OCI-LY3 (cell line): ENCODE data around the gene GALNT18.

Experiments
- H2AFZ ChIP-seq: fragments of 200-600, 300-600 bp; shearing (Covaris generic); 2 replicates; pipeline ENCODE4 v1.6.0; 2014; ENCODE audit warnings: antibody characterized with exemption, low read depth, low read length
- H3K27ac ChIP-seq: fragments of 200-600, 300-600 bp; sonication (generic); 2 replicates; pipeline ENCODE4 v1.5.1; 2014; ENCODE audit warnings: mild to moderate bottlenecking, low read length, moderate library complexity, mixed read lengths
- H3K27me3 ChIP-seq: fragments of 200-600, 300-600 bp; sonication (generic); 2 replicates; pipeline ENCODE4 v1.6.1; 2014; ENCODE audit warnings: low read depth, low read length, mixed read lengths
- H3K36me3 ChIP-seq: fragments of 200-600, 300-600 bp; sonication (generic); replicated peaks from 2 replicates; pipeline ENCODE3; 2014; ENCODE audit warnings: low read depth, low read length, mixed read lengths
- H3K4me1 ChIP-seq: fragments of 300-600, 200-600 bp; sonication (generic); 2 replicates; pipeline ENCODE4 v1.6.1; 2014; ENCODE audit warnings: low read length, mixed read lengths
- H3K4me2 ChIP-seq: fragments of 200-600, 300-600 bp; sonication (generic); 2 replicates; pipeline ENCODE4 v1.6.1; 2014; ENCODE audit warnings: low read length, mixed read lengths
- H3K4me3 ChIP-seq: fragments of 300-600, 200-600 bp; sonication (generic); 2 replicates; pipeline ENCODE4 v1.5.1; 2014; ENCODE audit warnings: antibody characterized with exemption, mild to moderate bottlenecking, low read length, moderate library complexity
- H3K79me2 ChIP-seq: fragments of 300-600, 200-600 bp; shearing (Covaris generic); 2 replicates; pipeline ENCODE4 v1.6.1; 2014; ENCODE audit warnings: mild to moderate bottlenecking, low read length, mixed read lengths
- H3K9ac ChIP-seq: fragments of 300-600, 200-600 bp; shearing (Covaris generic); 2 replicates; pipeline ENCODE4 v1.6.0; 2014; ENCODE audit warnings: mild to moderate bottlenecking, low read length, moderate library complexity
- H3K9me3 ChIP-seq: fragments of 200-600, 300-600 bp; shearing (Covaris generic); 2 replicates; pipeline ENCODE4 v1.6.1; 2014; ENCODE audit warnings: low read length, mixed read lengths; ENCODE audit not compliant: insufficient read depth
- H4K20me1 ChIP-seq: fragments of 200-600, 300-600 bp; sonication (generic); 2 replicates; pipeline ENCODE4 v1.6.1; 2016; ENCODE audit warnings: low read length, mixed read lengths; ENCODE audit not compliant: insufficient read depth
- EZH2phosphoT487 ChIP-seq: fragments of 200-600 bp; shearing (Covaris generic); IDR thresholded peaks from 2 replicates; pipeline ENCODE4 v1.6.1; 2018; ENCODE audit warnings: antibody characterized with exemption, mixed run types, low read depth
- TF ChIP-seq, protein P1 (sequence below): fragments of 200-600, 300-600 bp; sonication (generic); IDR thresholded peaks from 2 replicates; pipeline ENCODE4 v1.5.1; 2014; ENCODE audit warnings: antibody characterized with exemption, low read length, low read depth

Gene GALNT18

DNA sequence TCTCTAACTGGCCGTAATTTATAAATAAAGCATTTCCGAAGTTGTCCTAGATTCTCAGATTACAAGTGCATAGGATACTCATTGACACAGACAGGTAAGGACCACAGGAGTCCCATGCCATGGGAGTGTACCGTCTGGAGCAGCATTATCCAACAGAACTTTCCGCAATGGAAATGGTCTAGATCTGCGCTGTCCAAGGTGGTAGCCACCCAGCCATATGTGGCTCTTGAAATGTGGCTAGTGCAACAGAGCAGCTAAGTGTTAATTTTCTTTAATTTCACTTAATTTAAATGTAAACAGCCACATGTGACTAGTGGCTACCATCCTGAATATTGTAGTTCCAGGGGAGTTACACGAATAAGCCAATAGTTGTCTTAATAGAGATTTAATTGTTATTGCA is 71.3 kb downstream of the GALNT18 start:
- H3K27ac ChIP-seq: no peak overlapping the region
- H2AFZ ChIP-seq: no peak overlapping the region
- no peak overlapping the region for H3K9ac ChIP-seq
- H3K79me2 ChIP-seq: no peaks in the 10 kb centered on the region
- no peaks in the 10 kb centered on the region for H4K20me1 ChIP-seq
- no peak overlapping the region for H3K4me3 ChIP-seq
- TF ChIP-seq, protein P1, sequence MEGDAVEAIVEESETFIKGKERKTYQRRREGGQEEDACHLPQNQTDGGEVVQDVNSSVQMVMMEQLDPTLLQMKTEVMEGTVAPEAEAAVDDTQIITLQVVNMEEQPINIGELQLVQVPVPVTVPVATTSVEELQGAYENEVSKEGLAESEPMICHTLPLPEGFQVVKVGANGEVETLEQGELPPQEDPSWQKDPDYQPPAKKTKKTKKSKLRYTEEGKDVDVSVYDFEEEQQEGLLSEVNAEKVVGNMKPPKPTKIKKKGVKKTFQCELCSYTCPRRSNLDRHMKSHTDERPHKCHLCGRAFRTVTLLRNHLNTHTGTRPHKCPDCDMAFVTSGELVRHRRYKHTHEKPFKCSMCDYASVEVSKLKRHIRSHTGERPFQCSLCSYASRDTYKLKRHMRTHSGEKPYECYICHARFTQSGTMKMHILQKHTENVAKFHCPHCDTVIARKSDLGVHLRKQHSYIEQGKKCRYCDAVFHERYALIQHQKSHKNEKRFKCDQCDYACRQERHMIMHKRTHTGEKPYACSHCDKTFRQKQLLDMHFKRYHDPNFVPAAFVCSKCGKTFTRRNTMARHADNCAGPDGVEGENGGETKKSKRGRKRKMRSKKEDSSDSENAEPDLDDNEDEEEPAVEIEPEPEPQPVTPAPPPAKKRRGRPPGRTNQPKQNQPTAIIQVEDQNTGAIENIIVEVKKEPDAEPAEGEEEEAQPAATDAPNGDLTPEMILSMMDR: no peak
- TF ChIP-seq EZH2phosphoT487: no peak
- H3K36me3 ChIP-seq: no peaks in the 10 kb centered on the region
- H3K27me3 ChIP-seq: no peaks in the 10 kb centered on the region
- no peaks in the 10 kb centered on the region for H3K9me3 ChIP-seq
- H3K4me2 ChIP-seq: no peak overlapping the region
- peaks cover 18% of the 10 kb centered on the region for H3K4me1 ChIP-seq

DNA sequence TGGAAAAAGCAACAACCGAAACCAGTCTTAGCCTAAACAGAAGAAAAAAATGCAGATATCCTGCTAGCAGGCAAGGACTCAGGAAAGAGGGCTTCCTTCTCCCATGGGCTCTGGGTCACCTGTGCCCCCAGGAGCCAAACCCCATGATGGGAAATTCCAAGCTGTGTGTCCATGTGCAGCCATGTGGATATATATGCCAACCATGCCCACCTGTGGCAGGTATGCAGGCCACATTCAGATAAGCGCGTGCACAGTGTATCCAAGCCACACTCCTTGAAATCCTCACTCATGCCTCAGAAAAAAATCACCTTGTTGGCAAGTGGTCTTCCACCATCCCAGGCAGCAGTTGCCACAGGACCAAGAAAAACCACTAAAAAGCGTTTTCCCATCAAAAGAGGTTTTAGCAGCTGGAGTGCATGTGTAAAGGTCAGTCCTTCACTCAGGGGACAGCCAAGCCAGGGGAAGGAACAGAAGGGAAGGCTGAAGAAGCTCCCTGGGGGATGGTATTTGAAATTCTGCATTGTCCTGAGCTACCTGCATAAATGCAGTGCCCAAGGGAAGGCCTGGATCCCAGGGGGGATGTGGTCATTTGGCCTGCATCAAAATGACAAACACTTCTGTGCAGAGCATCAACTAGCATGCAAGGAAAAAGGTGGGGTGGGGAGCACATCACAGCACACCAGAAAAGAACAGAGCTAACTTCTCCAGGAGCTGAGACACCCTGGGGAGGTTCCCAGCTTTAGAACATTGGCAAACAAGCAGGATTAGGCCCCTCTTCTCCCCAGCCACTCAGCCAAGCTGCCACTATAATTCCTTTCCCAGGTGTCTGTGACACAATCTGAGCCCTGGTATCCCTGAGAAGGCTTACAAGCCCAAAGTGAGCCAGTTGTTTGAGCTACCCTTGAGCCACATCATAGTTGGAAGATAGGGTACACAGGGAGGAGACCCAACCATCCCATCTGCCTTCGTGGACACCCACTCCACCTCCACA is 76.2 kb downstream of the GALNT18 start:
- no peak for TF ChIP-seq EZH2phosphoT487
- TF ChIP-seq, protein P1: no peak
- Histone ChIP-seq H2AFZ (no peak overlapping the region), H3K27me3 (peaks cover 14% of the 10 kb centered on the region), H3K79me2 (no peaks in the 10 kb centered on the region), H3K36me3 (no peaks in the 10 kb centered on the region), H3K4me2 (no peak overlapping the region), H4K20me1 (no peaks in the 10 kb centered on the region), H3K9me3 (no peaks in the 10 kb centered on the region), H3K27ac (no peak overlapping the region), H3K4me1 (peaks cover 13% of the 10 kb centered on the region), H3K9ac (no peak overlapping the region), H3K4me3 (no peak overlapping the region)

DNA sequence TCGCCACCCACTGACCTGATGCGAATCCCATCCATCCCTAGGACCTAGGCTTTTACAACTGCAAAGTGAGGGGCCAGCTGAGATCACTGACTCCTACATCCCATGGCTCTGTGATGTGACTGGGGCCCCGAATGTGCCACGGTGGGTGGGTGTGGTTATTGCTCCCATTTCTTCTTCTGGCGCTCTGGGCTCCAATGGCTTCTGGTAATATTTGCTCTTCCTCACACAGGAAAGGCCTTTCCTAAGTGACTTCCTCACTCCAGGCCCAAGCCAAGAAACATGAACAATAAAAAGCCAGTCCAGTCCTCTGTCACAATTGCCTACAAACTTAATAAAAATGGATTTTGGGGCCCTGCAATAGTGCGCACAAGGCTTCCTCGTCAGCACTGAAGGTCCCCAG is 78.1 kb downstream of the GALNT18 start:
- TF ChIP-seq, protein P1: no peak
- TF ChIP-seq EZH2phosphoT487: no peak
- Histone ChIP-seq H3K36me3 (no peaks in the 10 kb centered on the region), H3K27me3 (peaks cover 14% of the 10 kb centered on the region), H2AFZ (no peak overlapping the region), H3K9ac (no peak overlapping the region), H4K20me1 (no peaks in the 10 kb centered on the region), H3K27ac (no peak overlapping the region), H3K4me1 (peaks cover 13% of the 10 kb centered on the region), H3K79me2 (no peaks in the 10 kb centered on the region), H3K4me3 (no peak overlapping the region), H3K9me3 (no peaks in the 10 kb centered on the region), H3K4me2 (no peak overlapping the region)

DNA sequence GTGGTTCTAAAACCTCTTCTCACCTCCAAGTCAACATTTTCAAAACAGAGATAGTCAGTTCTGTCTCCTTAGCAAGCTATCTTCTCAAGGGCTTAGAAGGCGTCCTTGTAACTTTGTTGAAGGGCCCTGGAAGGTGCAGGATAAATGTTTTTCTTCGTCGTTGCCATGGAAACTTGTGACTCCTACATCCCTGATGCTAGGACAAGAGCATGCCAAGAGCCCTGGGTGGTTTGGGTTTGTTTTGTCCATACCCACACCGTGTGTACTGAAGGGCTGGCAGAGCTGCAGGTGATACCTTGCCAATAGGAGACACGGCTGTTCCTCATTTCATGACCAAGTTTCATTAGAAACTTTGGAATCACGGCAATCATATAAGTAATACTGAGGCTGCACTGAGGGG is 81.6 kb downstream of the GALNT18 start:
- Histone ChIP-seq H3K27me3 (peaks cover 14% of the 10 kb centered on the region), H3K36me3 (no peaks in the 10 kb centered on the region), H3K9me3 (no peaks in the 10 kb centered on the region), H3K9ac (no peak overlapping the region), H3K4me3 (no peak overlapping the region), H3K4me1 (peaks cover 13% of the 10 kb centered on the region), H4K20me1 (no peaks in the 10 kb centered on the region), H2AFZ (no peak overlapping the region), H3K27ac (no peak overlapping the region), H3K79me2 (no peaks in the 10 kb centered on the region), H3K4me2 (no peak overlapping the region)
- TF ChIP-seq, protein P1: no peak
- no peak for TF ChIP-seq EZH2phosphoT487
